DOHH2 (cell line): ENCODE results near the gene CST2.
A peak's percentile ranks its signal among the peaks of the same experiment; 100 is the strongest.
"Not testable (repeated sequence)": the region's sequence is repeated elsewhere in the genome, so short reads cannot be mapped to it uniquely, and the experiment has no call there.

Experiments
- H3F3A ChIP-seq: fragments of 200-600 bp; sonication (generic), shearing (Covaris generic); 2 replicates; pipeline ENCODE4 v1.6.0; 2016; ENCODE audit warnings: antibody characterized with exemption, mild to moderate bottlenecking; ENCODE audit not compliant: control insufficient read depth, insufficient read depth
- H3K27ac ChIP-seq: fragments of 200-600 bp; sonication (generic); 2 replicates; pipeline ENCODE4 v1.5.1; 2014; ENCODE audit warnings: low read depth, mild to moderate bottlenecking, low read length, moderate library complexity
- H3K27me3 ChIP-seq: fragments of 200-600 bp; sonication (generic); 2 replicates; pipeline ENCODE4 v1.6.1; 2014; ENCODE audit warnings: mild to moderate bottlenecking, low read length, mixed read lengths; ENCODE audit not compliant: control insufficient read depth
- H3K36me3 ChIP-seq: fragments of 200-600 bp; sonication (generic); 2 replicates; pipeline ENCODE4 v1.6.1; 2014; ENCODE audit warnings: mild to moderate bottlenecking, low read length, moderate library complexity, mixed read lengths; ENCODE audit not compliant: control insufficient read depth
- H3K4me1 ChIP-seq: fragments of 200-600 bp; sonication (generic); 2 replicates; pipeline ENCODE4 v1.6.1; 2014; ENCODE audit warnings: mild to moderate bottlenecking, low read length, mixed read lengths; ENCODE audit not compliant: control insufficient read depth
- H3K4me2 ChIP-seq: fragments of 200-600 bp; sonication (generic); 2 replicates; pipeline ENCODE4 v1.6.0; 2014; ENCODE audit warnings: mild to moderate bottlenecking, low read length, moderate library complexity
- H3K4me3 ChIP-seq: fragments of 200-600 bp; sonication (generic); 2 replicates; pipeline ENCODE4 v1.5.1; 2014; ENCODE audit warnings: mild to moderate bottlenecking, low read length, mixed read lengths
- H3K79me2 ChIP-seq: fragments of 200-600 bp; sonication (generic); 2 replicates; pipeline ENCODE4 v1.6.1; 2014; ENCODE audit warnings: mild to moderate bottlenecking, low read length, mixed read lengths; ENCODE audit not compliant: control insufficient read depth
- H3K9me2 ChIP-seq: fragments of 200-600 bp; sonication (generic); replicated peaks from 2 replicates; pipeline ENCODE4 v1.6.1; 2014; ENCODE audit warnings: mild to moderate bottlenecking, low read length, mixed read lengths; ENCODE audit not compliant: control insufficient read depth
- H3K9me3 ChIP-seq: fragments of 200-600 bp; sonication (generic); 2 replicates; pipeline ENCODE4 v1.6.1; 2014; ENCODE audit warnings: antibody characterized with exemption, low read length, mixed read lengths; ENCODE audit not compliant: control insufficient read depth, insufficient read depth
- H4K20me1 ChIP-seq: fragments of 200-600 bp; sonication (generic); 2 replicates; pipeline ENCODE4 v1.6.0; 2014; ENCODE audit warnings: low read depth, mild to moderate bottlenecking, antibody characterized with exemption, low read length, moderate library complexity; ENCODE audit not compliant: control insufficient read depth, insufficient read depth
- CTCF ChIP-seq: fragments of 200-600 bp; sonication (generic); IDR thresholded peaks from one replicate; pipeline ENCODE4 v1.5.1; 2014; ENCODE audit warnings: antibody characterized with exemption, mild to moderate bottlenecking, low read depth, low read length; ENCODE audit not compliant: poor library complexity, severe bottlenecking
- EZH2phosphoT487 ChIP-seq: fragments of 200-600 bp; sonication (generic); IDR thresholded peaks from 2 replicates; pipeline ENCODE4 v1.6.1; 2017; ENCODE audit warnings: borderline replicate concordance, mild to moderate bottlenecking, antibody characterized with exemption, low read length, moderate library complexity, mixed read lengths

The CST2 gene

GRCh38 chr20:23783447-23783846 lies 43.1 kb downstream of the CST2 start:
- no peaks in the 10 kb centered on the region for H3K79me2 ChIP-seq
- no peaks in the 10 kb centered on the region for H3F3A ChIP-seq
- no peak overlapping the region for H3K27ac ChIP-seq
- TF ChIP-seq CTCF (no peak), EZH2phosphoT487 (no peak)
- no peaks in the 10 kb centered on the region for H4K20me1 ChIP-seq
- H3K9me3 ChIP-seq: no peaks in the 10 kb centered on the region
- no peaks in the 10 kb centered on the region for H3K27me3 ChIP-seq
- no peaks in the 10 kb centered on the region for H3K4me1 ChIP-seq
- H3K4me3 ChIP-seq: no peak overlapping the region
- no peaks in the 10 kb centered on the region for H3K9me2 ChIP-seq
- no peak overlapping the region for H3K4me2 ChIP-seq
- no peaks in the 10 kb centered on the region for H3K36me3 ChIP-seq

- H3K4me2 ChIP-seq: no peak overlapping the region
- H3K9me2 ChIP-seq: no peaks in the 10 kb centered on the region
- H3K4me1 ChIP-seq: no peaks in the 10 kb centered on the region
- TF ChIP-seq CTCF (peak; percentile 64), EZH2phosphoT487 (no peak)
- H4K20me1 ChIP-seq: no peaks in the 10 kb centered on the region
- no peaks in the 10 kb centered on the region for H3F3A ChIP-seq
- no peaks in the 10 kb centered on the region for H3K79me2 ChIP-seq
- H3K9me3 ChIP-seq: no peaks in the 10 kb centered on the region
- no peaks in the 10 kb centered on the region for H3K36me3 ChIP-seq
- no peak overlapping the region for H3K27ac ChIP-seq
- no peak overlapping the region for H3K4me3 ChIP-seq
- H3K27me3 ChIP-seq: no peaks in the 10 kb centered on the region
These were observed 44.1 kb downstream of the CST2 start for GRCh38 chr20:23782366-23782983.

- H3K9me2 ChIP-seq, H3K4me2 ChIP-seq, H4K20me1 ChIP-seq, H3F3A ChIP-seq, H3K79me2 ChIP-seq, H3K9me3 ChIP-seq, H3K27me3 ChIP-seq, H3K27ac ChIP-seq, H3K4me3 ChIP-seq, H3K4me1 ChIP-seq, H3K36me3 ChIP-seq: not testable (repeated sequence)
These were observed 47.9 kb downstream of the CST2 start for GRCh38 chr20:23778676-23779075.

GRCh38 chr20:23777380-23777779 lies 49.1 kb downstream of the CST2 start:
- H3K4me2 ChIP-seq, H3K4me3 ChIP-seq, H3K27ac ChIP-seq, H4K20me1 ChIP-seq, H3K9me2 ChIP-seq, H3K4me1 ChIP-seq, H3F3A ChIP-seq, H3K27me3 ChIP-seq, H3K79me2 ChIP-seq, H3K36me3 ChIP-seq, H3K9me3 ChIP-seq: not testable (repeated sequence)
